RWPE2 (cell line): ENCODE data around the gene DMRTC2.

ENCODE experiments used
- ATAC-seq: fragments of 200-7000 bp; cut with Tn5 transposase; 3 replicates; pipeline ENCODE4 v1.9.1; 2021; ENCODE audit warnings: low read depth
- DNase-seq: peaks from one replicate; pipeline ENCODE4 v3.0.0-alpha.2; 2020; ENCODE audit warnings: low spot score
- H3K27ac ChIP-seq: fragments of 450-650 bp; 2 replicates; pipeline ENCODE4 v1.5.1; 2017; ENCODE audit warnings: mild to moderate bottlenecking; ENCODE audit not compliant: poor library complexity, severe bottlenecking
- H3K27me3 ChIP-seq: fragments of 250-450 bp; sonication (Bioruptor Pico); 2 replicates; pipeline ENCODE4 v1.5.1; 2021; ENCODE audit warnings: mild to moderate bottlenecking, moderate library complexity; ENCODE audit not compliant: insufficient read depth, poor library complexity, severe bottlenecking
- H3K36me3 ChIP-seq: fragments of 250-450 bp; sonication (Bioruptor Pico); 2 replicates; pipeline ENCODE4 v1.5.1; 2020; ENCODE audit warnings: low read depth, mild to moderate bottlenecking, moderate library complexity
- H3K4me1 ChIP-seq: fragments of 250-450 bp; sonication (Bioruptor Pico); 2 replicates; pipeline ENCODE4 v1.5.1; 2021; ENCODE audit warnings: mild to moderate bottlenecking, moderate library complexity; ENCODE audit not compliant: insufficient read depth, poor library complexity, severe bottlenecking
- H3K4me3 ChIP-seq: fragments of 250-450 bp; sonication (Bioruptor Pico); 2 replicates; pipeline ENCODE4 v1.5.1; 2021; ENCODE audit warnings: mild to moderate bottlenecking, moderate library complexity; ENCODE audit not compliant: severe bottlenecking
- H3K9me3 ChIP-seq: fragments of 250-450 bp; sonication (Bioruptor Pico); 2 replicates; pipeline ENCODE4 v1.5.1; 2021; ENCODE audit warnings: mild to moderate bottlenecking, moderate library complexity; ENCODE audit not compliant: severe bottlenecking
- TF ChIP-seq, protein P1 (sequence below): fragments of 450-650 bp; IDR thresholded peaks from one replicate; pipeline ENCODE4 v1.5.1; 2017; ENCODE audit warnings: mild to moderate bottlenecking, moderate library complexity; ENCODE audit not compliant: poor library complexity, severe bottlenecking

Gene DMRTC2

DNA sequence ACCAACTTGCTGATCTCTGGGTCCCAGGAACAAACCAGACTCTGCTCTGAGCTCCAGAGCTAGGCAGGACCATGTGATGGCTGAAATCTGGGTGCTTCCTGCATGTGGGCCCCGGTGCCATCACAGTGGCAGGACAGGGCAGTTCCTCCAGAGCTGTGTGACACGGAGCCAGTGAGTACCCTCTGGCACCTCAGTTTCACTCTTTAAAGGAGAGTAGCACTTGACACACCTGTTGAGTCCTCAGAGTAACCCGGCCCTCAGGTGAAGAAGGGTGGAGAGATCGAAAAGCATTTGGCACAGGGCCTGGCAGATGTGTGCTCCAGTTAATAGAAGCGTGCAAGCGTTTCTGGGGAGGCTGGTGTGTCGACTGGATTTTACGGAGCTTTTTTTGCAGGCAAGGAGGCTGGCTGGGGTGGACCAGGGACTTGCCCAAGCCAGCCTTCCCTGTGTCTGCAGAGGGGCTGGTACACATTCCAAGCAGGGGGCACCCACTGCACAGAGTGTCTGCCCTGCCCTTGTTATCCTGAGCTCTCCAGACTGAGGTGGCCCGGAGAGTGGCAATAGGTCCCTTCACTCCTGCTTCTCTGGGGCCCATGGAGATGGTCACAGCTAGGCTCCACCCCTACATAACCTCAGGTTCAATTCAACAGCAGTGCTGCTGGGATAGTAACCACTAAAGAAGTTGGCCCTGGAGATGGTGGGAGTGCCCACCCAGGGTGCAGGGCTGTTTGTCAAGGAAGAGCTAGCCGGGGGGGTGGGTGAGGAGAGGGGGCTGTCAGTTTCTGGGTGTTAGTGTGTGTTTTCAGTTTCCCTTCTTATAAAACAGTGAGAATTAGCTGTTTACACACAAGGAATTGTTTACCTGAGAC lies 23.5 kb downstream of the DMRTC2 start:
- Histone ChIP-seq H3K36me3 (peaks cover 86% of the 10 kb centered on the region), H3K27me3 (no peaks in the 10 kb centered on the region), H3K4me1 (no peaks in the 10 kb centered on the region), H3K27ac (peak overlapping the region; percentile 5), H3K9me3 (no peaks in the 10 kb centered on the region), H3K4me3 (no peak overlapping the region)
- DNase-seq = no peak
- TF ChIP-seq, protein P1, sequence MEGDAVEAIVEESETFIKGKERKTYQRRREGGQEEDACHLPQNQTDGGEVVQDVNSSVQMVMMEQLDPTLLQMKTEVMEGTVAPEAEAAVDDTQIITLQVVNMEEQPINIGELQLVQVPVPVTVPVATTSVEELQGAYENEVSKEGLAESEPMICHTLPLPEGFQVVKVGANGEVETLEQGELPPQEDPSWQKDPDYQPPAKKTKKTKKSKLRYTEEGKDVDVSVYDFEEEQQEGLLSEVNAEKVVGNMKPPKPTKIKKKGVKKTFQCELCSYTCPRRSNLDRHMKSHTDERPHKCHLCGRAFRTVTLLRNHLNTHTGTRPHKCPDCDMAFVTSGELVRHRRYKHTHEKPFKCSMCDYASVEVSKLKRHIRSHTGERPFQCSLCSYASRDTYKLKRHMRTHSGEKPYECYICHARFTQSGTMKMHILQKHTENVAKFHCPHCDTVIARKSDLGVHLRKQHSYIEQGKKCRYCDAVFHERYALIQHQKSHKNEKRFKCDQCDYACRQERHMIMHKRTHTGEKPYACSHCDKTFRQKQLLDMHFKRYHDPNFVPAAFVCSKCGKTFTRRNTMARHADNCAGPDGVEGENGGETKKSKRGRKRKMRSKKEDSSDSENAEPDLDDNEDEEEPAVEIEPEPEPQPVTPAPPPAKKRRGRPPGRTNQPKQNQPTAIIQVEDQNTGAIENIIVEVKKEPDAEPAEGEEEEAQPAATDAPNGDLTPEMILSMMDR = no peak
- ATAC-seq = no peak

GRCh38 chr19:41868989-41869300 lies 24.1 kb downstream of the DMRTC2 start:
- no peak overlapping the region for H3K4me3 ChIP-seq
- H3K27ac ChIP-seq = peak overlapping the region; percentile 12
- ATAC-seq (no peak), DNase-seq (no peak)
- no peaks in the 10 kb centered on the region for H3K27me3 ChIP-seq
- no peaks in the 10 kb centered on the region for H3K4me1 ChIP-seq
- H3K36me3 ChIP-seq = peaks cover 81% of the 10 kb centered on the region
- TF ChIP-seq, protein P1 = no peak
- H3K9me3 ChIP-seq = no peaks in the 10 kb centered on the region

DNA sequence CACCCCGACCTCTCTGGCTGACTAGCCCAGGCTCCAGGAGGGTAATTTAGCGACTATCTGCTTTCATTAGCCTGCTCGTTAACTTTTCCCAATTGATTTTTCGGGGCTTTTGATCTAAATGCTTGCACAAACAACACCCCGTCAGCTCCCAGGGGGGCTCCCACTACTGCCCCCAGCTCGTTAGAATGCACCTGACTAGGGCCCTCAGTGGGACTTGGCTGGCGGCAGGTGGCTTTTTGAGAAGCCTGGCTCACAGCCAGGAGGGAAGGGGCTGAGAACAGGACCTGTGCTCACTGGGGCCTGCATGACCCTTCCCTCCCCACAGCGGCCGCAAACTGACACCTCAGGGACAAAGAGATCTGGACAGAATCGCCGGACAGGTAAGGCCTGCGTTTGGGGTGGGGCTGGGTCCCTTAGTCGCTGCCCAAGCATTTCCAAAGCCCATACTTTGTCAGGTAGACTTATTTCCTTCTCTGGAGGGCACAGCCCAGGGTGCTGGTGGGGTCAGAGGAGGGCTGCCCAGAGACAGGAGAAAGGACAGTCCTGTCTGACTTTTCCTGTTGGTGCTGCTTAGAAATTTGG lies 24.6 kb downstream of the DMRTC2 start:
- TF ChIP-seq, protein P1 = no peak
- Histone ChIP-seq H3K4me3 (no peak overlapping the region), H3K27ac (peak overlapping the region; percentile 12), H3K27me3 (no peaks in the 10 kb centered on the region), H3K4me1 (no peaks in the 10 kb centered on the region), H3K36me3 (peaks cover 75% of the 10 kb centered on the region), H3K9me3 (no peaks in the 10 kb centered on the region)
- ATAC-seq = no peak
- DNase-seq = no peak

DNA sequence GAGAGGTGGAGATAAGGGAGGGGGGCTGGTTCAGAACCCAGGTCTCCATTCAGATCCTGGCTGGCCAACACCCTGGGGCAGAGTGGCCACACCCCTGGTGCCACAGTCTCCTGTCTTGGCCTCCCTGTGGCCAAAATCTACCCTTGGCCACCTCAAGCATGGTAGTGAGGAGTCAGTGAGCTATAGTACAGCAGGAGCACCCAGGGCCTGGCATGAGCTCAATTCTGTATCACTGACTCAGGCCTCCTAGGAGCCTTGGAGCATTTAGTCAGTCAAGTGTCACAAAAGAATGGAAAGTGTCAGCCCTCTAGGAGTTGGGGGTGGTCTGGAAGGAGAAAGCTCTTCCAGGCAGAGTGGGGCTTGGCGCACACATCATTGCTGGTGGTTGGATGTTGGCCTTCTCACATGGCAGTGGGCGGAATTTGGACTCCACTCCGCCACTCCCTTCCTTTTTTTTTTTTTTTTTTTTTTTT lies 25.6 kb downstream of the DMRTC2 start:
- DNase-seq (no peak), ATAC-seq (no peak)
- Histone ChIP-seq H3K27me3 (no peaks in the 10 kb centered on the region), H3K27ac (peak overlapping the region; percentile 12), H3K4me3 (no peak overlapping the region), H3K4me1 (no peaks in the 10 kb centered on the region), H3K9me3 (no peaks in the 10 kb centered on the region), H3K36me3 (peaks cover 66% of the 10 kb centered on the region)
- TF ChIP-seq, protein P1 = no peak
